ACC112 (cell line): ENCODE results near the gene ZNF606.
A peak's percentile ranks its signal among the peaks of the same experiment; 100 is the strongest.

Experiments
- H2AFZ ChIP-seq: fragments of 200-600 bp; sonication (generic); one replicate; pipeline ENCODE4 v1.6.0; 2017; ENCODE audit warnings: antibody characterized with exemption, low read length; ENCODE audit not compliant: unreplicated experiment
- H3K27ac ChIP-seq: fragments of 200-600 bp; sonication (generic); 2 replicates; pipeline ENCODE4 v1.5.1; 2014; ENCODE audit warnings: low read depth, mild to moderate bottlenecking, antibody characterized with exemption, low read length, moderate library complexity
- H3K27me3 ChIP-seq: fragments of 200-600 bp; sonication (generic); 2 replicates; pipeline ENCODE4 v1.6.1; 2014; ENCODE audit warnings: mild to moderate bottlenecking, antibody characterized with exemption, low read length, moderate library complexity, mixed read lengths; ENCODE audit not compliant: insufficient read depth
- H3K36me3 ChIP-seq: fragments of 200-600 bp; sonication (generic); 2 replicates; pipeline ENCODE4 v1.6.1; 2016; ENCODE audit warnings: mild to moderate bottlenecking, antibody characterized with exemption, low read length, moderate library complexity, mixed read lengths; ENCODE audit not compliant: insufficient read depth
- H3K4me1 ChIP-seq: fragments of 200-600 bp; sonication (generic); one replicate; pipeline ENCODE4 v1.6.1; 2016; ENCODE audit warnings: low read length, mixed read lengths; ENCODE audit not compliant: insufficient read depth, unreplicated experiment, control insufficient read depth
- H3K4me3 ChIP-seq: fragments of 200-600 bp; sonication (generic); 2 replicates; pipeline ENCODE4 v1.5.1; 2014; ENCODE audit warnings: mild to moderate bottlenecking, low read depth, low read length
- H3K79me2 ChIP-seq: fragments of 200-600 bp; sonication (generic); one replicate; pipeline ENCODE4 v1.6.0; 2016; ENCODE audit warnings: low read length; ENCODE audit not compliant: control insufficient read depth, unreplicated experiment, insufficient read depth

ZNF606 gene

DNA sequence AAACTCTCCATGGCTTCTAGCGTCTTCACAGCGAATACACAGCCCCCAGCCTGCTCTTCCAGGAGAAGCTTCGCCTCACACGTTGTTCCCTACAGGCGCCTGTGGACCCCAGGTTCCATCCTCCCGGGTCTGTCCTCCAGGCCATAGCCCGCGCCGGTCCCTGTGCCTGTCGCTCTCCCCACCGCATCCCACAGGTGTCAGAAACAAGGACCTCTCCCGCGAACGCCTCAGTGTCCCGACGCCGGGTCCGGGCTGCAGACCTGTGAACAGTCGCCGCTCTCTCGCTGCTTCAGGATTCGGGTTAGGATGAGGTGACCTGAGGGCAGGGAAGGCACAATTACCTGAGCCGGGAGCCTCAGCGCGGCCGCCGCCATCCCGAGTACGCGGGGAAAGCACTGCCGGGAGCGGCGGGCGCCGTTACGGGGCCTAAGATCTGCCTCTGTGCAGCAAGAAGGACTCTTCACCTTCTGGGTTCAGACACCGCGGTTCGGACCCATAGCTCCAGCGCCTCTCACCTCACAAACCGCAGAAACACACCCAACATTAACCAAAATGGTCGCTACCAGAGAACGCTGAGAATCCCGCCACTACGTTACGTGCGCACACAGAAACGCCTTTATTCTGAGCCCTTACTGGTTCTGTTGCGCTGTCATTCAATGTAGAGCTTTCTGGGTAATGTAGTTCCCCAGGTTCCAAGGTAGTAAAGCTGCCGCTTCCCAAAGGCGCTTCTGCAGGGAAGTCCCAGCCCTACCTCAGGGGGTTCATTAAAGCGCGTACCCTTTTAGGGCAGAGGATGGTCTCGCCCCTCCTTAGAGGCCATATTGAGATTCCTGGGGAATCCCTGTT lies 67.6 kb downstream of the ZNF606 start, which contains the start of gene ZNF418:
Gene ZNF418, minus strand, starts transcription at position 583 of the 846 bp plus-strand sequence. CDS start 1,580 bp downstream, outside the sequence.
- H3K79me2 ChIP-seq, result peaks cover 7% of the 10 kb centered on the region
- H3K36me3 ChIP-seq, result peaks cover 24% of the 10 kb centered on the region
- no peaks in the 10 kb centered on the region for H3K4me1 ChIP-seq
- peak within 1 kb of the TSS; percentile 97 for H2AFZ ChIP-seq
- H3K4me3 ChIP-seq, result peak within 1 kb of the TSS; percentile 94
- H3K27ac ChIP-seq, result no peak within 1 kb of the TSS
- no peaks in the 10 kb centered on the region for H3K27me3 ChIP-seq

- no peak overlapping the region for H3K4me3 ChIP-seq
- peaks cover 45% of the 10 kb centered on the region for H3K36me3 ChIP-seq
- no peaks in the 10 kb centered on the region for H3K79me2 ChIP-seq
- no peaks in the 10 kb centered on the region for H3K4me1 ChIP-seq
- no peak overlapping the region for H3K27ac ChIP-seq
- no peaks in the 10 kb centered on the region for H3K27me3 ChIP-seq
- no peak overlapping the region for H2AFZ ChIP-seq
Observed at GRCh38 chr19:57927587-57927986, 75.0 kb downstream of the ZNF606 start.
